Measurements from ENCODE around the gene ANKDD1B. TPM values are rescaled to one million over a fixed set of nuclear protein-coding genes. Genes with fewer than 3 reads are reported as not detected.

The ANKDD1B gene
- total RNA-seq, 1 experiment from 2014 or later: 0.84 TPM

DNA sequence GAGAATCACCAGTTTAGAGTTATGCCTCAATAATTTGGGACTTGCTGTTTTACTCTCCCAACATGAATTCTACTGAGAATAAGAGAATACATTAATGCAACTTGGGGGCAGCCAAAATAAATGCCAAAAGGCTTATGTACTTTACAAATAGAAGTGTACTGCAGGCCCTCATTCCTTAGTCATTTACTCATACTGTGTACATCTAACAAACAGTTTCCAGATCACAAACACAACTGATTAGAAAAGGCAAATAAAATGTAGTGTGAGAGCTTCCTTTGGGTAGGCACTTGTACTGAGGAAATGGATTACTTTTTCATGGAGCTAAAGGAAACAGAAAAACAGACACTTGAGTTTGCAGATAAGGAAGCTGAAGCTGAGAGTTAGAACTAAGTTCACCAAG, 12.6 kb downstream of the ANKDD1B start:
- DNase-seq (ENCODE audit: low read depth, low spot score): no peak
- intact Hi-C loops (cut with micrococcal nuclease): no loop called here
- no peak overlapping the region for H3K4me2 ChIP-seq (ENCODE audit: low read length)
- no TSS peak for BruUV-seq (replicated peaks)
- no peak overlapping the region for H3K4me3 ChIP-seq (replicated peaks in 1 of 2; ENCODE audit: low read depth in 1 of 2, low read length in 2 of 2)
- CTCF ChIA-PET: no interaction called here
- no peak overlapping the region for H3K9ac ChIP-seq (ENCODE audit: low read length)
- no peaks in the 10 kb centered on the region for H4K20me1 ChIP-seq (ENCODE audit: insufficient read depth)
- POLR2A ChIA-PET: no interaction called here
- no peaks in the 10 kb centered on the region for H3K36me3 ChIP-seq (ENCODE audit: control insufficient read depth in 1 of 2, insufficient read depth in 2 of 2, low read length in 2 of 2)
- ATAC-seq: no peak
- H3K4me1 ChIP-seq (ENCODE audit: control insufficient read depth in 1 of 2, insufficient read depth in 2 of 2, low read length in 2 of 2): no peaks in the 10 kb centered on the region
- no peaks in the 10 kb centered on the region for H3K9me2 ChIP-seq (ENCODE audit: insufficient read depth)
- no peak overlapping the region for H2AFZ ChIP-seq (ENCODE audit: low read depth, low read length, poor library complexity, severe bottlenecking)
- no peak for TF ChIP-seq TCF7L2 (IDR thresholded peaks at IDR 0.05; ENCODE audit: borderline replicate concordance, extremely low read depth, insufficient read depth, insufficient read length)
- no peak for TF ChIP-seq ZNF274 (IDR thresholded peaks at IDR 0.05; ENCODE audit: low read depth, low read length)
- TF ChIP-seq, protein P1, sequence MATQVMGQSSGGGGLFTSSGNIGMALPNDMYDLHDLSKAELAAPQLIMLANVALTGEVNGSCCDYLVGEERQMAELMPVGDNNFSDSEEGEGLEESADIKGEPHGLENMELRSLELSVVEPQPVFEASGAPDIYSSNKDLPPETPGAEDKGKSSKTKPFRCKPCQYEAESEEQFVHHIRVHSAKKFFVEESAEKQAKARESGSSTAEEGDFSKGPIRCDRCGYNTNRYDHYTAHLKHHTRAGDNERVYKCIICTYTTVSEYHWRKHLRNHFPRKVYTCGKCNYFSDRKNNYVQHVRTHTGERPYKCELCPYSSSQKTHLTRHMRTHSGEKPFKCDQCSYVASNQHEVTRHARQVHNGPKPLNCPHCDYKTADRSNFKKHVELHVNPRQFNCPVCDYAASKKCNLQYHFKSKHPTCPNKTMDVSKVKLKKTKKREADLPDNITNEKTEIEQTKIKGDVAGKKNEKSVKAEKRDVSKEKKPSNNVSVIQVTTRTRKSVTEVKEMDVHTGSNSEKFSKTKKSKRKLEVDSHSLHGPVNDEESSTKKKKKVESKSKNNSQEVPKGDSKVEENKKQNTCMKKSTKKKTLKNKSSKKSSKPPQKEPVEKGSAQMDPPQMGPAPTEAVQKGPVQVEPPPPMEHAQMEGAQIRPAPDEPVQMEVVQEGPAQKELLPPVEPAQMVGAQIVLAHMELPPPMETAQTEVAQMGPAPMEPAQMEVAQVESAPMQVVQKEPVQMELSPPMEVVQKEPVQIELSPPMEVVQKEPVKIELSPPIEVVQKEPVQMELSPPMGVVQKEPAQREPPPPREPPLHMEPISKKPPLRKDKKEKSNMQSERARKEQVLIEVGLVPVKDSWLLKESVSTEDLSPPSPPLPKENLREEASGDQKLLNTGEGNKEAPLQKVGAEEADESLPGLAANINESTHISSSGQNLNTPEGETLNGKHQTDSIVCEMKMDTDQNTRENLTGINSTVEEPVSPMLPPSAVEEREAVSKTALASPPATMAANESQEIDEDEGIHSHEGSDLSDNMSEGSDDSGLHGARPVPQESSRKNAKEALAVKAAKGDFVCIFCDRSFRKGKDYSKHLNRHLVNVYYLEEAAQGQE (IDR thresholded peaks at IDR 0.05; ENCODE audit: low read depth): no peak
- TF ChIP-seq, protein P2, sequence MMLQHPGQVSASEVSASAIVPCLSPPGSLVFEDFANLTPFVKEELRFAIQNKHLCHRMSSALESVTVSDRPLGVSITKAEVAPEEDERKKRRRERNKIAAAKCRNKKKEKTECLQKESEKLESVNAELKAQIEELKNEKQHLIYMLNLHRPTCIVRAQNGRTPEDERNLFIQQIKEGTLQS (IDR thresholded peaks at IDR 0.05): no peak
- no peak for TF ChIP-seq RAD21 (IDR thresholded peaks at IDR 0.05; ENCODE audit: low read depth)
- no peak for TF ChIP-seq JUND (IDR thresholded peaks at IDR 0.05)
- no peak for TF ChIP-seq POLR2A (IDR thresholded peaks at IDR 0.05; ENCODE audit: borderline replicate concordance, extremely low read depth, insufficient read depth, insufficient read length)
- TF ChIP-seq SP1 (IDR thresholded peaks at IDR 0.05; ENCODE audit: low read depth): no peak
- no peak for TF ChIP-seq FOSL1 (IDR thresholded peaks at IDR 0.05; ENCODE audit: low read depth)
- TF ChIP-seq, protein P3, sequence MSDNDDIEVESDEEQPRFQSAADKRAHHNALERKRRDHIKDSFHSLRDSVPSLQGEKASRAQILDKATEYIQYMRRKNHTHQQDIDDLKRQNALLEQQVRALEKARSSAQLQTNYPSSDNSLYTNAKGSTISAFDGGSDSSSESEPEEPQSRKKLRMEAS (IDR thresholded peaks at IDR 0.05): no peak
- TF ChIP-seq, protein P4, sequence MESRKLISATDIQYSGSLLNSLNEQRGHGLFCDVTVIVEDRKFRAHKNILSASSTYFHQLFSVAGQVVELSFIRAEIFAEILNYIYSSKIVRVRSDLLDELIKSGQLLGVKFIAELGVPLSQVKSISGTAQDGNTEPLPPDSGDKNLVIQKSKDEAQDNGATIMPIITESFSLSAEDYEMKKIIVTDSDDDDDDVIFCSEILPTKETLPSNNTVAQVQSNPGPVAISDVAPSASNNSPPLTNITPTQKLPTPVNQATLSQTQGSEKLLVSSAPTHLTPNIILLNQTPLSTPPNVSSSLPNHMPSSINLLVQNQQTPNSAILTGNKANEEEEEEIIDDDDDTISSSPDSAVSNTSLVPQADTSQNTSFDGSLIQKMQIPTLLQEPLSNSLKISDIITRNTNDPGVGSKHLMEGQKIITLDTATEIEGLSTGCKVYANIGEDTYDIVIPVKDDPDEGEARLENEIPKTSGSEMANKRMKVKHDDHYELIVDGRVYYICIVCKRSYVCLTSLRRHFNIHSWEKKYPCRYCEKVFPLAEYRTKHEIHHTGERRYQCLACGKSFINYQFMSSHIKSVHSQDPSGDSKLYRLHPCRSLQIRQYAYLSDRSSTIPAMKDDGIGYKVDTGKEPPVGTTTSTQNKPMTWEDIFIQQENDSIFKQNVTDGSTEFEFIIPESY (IDR thresholded peaks at IDR 0.05; ENCODE audit: extremely low read depth, insufficient replicate concordance, low read length): no peak
- no peak for TF ChIP-seq CTCF (IDR thresholded peaks at IDR 0.05 in 2 of 3, conservative IDR thresholded peaks at IDR 0.05 in 1 of 3; ENCODE audit: borderline replicate concordance in 1 of 3, insufficient read depth in 1 of 3, low read depth in 2 of 3, low read length in 2 of 3)
- TF ChIP-seq EGR1 (IDR thresholded peaks at IDR 0.05; ENCODE audit: low read depth): no peak
- no peak for TF ChIP-seq EZH2 (IDR thresholded peaks at IDR 0.05)
- no peak for TF ChIP-seq CEBPB (IDR thresholded peaks at IDR 0.05; ENCODE audit: low read depth)
- TF ChIP-seq ZFX (IDR thresholded peaks at IDR 0.05): no peak
- no peak for TF ChIP-seq SIN3A (IDR thresholded peaks at IDR 0.05; ENCODE audit: low read depth)
- no peak for TF ChIP-seq SRF (IDR thresholded peaks at IDR 0.05; ENCODE audit: low read depth)
- TF ChIP-seq YY1 (IDR thresholded peaks at IDR 0.05; ENCODE audit: extremely low read depth, insufficient replicate concordance, low read depth, low read length): no peak
- no peak for TF ChIP-seq POLR2AphosphoS5 (IDR thresholded peaks at IDR 0.05; ENCODE audit: low read depth, low read length)
- H3K9me3 ChIP-seq (ENCODE audit: control insufficient read depth in 1 of 2, insufficient read depth in 1 of 2, low read depth in 1 of 2, low read length in 2 of 2): no peaks in the 10 kb centered on the region
- no peaks in the 10 kb centered on the region for H3K27me3 ChIP-seq (ENCODE audit: insufficient read depth, low read length)
- H3K79me2 ChIP-seq (ENCODE audit: insufficient read depth, low read length): no peaks in the 10 kb centered on the region
- H3K27ac ChIP-seq (ENCODE audit: low read depth, low read length): no peak overlapping the region
- RAD21 ChIA-PET (ENCODE audit: low non-redundant PET in 1 of 2, low total read pairs in 2 of 2, uncharacterized antibody in 2 of 2, unreplicated experiment in 2 of 2): no interaction called here

Data from HCT116 (cell line).